Fibroblast of upper back skin (primary cell): ENCODE data around the gene RBPJ.

Source experiments
- DNase-seq: peaks from one replicate; pipeline ENCODE4 v3.0.0-alpha.2; 2013

The RBPJ gene

DNA sequence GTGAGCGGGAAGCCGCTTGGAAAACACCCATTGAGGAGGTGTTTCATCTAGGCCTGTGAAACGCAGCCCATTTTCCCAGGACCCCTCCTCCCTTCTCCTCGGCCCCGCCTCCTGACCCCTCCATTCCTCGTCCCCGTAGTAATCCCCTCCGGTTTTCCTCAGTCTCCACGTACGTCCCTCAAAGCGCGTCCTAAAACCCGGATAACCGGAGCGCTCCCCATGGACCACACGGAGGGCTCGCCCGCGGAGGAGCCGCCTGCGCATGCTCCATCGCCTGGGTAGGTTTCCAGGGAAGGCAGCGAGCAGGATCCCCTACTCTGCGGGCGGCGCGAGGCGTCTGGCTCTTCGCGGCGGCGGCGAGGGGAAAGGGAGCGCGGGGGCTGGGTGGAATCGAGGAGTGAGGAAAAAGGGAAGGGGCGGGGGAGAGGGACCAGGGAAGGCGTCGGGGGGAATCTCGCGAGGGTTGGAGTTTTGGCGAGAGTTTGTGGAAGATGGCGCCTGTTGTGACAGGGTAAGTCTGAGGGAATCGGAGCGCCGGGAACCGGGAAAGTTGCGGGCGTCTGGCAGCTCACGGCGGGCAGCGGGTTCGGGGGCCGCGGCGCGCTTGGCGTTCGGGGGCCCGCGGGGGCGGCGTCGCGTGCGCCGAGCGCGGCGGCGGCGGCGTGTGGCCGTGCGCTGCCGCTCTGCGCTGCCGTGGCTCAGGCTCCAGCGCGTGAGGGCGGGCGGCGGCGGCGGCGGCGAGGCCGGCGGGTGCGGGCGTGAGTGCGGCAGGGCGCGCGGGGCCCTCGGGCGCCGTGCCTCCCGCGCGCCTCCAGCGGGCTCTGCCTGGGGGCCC is at the start of gene RBPJ:
RBPJ (plus strand) TSS at position 477 of the 835 bp plus-strand sequence; CDS start at position 492, 15 bp downstream.
- peak; percentile 98 for DNase-seq

DNA sequence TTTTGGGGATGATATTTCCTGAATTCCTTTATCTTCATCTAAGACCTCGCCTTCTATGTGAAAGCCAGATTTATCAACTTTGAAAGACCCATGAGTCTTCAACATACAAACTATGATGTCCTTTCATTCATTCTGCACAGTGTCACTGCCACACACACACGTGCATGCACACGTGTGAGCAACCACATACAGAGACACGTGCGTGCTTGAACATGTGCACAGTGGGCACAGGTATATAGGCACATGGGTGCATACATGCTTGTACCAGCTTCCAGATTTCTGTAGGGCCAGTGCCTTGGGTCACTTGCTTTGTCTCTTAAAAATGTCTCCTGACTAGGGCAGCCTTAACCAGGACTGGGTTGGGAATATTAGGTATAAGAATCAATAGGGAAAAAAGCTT is 49.1 kb upstream of the RBPJ start:
- DNase-seq: no peak

DNA sequence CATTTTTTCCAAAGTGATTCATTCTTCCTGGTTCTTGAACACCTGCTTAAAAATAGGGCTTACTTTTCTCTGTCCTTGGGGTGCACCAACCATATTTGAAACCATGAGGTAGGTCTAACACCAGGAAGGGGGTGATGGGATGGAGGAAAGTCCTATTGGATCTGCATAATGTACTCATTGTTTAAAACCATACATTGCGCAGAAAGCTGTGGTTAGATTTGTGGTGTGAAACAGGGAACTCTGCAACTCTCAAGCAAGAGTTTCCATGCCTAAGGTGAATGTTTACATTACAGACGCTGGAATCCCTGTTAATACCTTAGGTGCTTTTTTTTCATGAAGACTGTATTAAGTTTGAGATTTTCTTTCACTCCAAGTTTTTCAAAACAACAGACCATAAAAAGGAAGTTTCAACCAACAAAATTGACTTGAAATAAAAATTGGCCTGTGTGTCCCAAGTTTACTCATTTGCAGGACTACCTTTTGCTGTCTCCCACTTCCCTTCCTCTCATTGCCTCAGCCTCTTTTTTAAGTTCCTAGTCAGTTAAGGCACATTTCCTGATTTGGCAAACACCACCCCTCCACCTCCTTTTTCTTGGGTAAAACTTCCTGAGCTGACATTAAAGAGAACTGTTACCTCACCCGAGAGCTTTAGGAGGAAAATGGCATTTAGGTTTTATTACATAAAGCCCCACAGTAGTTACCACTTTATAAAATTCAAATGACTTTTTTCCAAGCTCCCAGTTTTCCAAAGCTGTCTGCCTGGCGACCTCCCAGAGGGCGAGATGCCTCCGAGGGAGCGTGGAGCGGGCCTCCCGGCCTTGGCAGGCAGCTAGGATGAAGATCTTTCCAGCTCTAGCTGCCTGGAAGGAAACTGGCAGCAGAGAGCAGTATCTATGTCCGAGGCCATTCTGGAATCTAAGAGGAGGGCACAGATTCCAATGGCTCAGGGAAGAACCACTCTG is 47.9 kb upstream of the RBPJ start:
- DNase-seq: no peak

DNA sequence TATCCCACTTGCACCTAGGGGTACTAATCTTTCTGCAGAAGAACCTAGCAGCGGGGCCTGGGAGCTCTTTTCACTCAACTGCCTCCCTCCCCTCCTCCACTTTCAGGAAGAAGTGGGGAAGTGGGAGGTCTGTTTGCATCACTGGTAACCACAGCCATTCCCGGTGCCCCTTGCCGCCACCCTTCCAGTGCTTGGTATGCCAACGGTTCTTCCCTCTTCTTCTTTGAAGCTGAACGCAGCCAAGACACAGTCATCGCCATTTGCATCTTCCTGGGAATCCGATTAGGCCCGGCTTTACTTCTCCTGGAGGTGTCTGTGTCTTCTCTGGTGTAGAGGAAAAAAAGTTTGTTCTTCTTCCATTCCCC is 47.2 kb upstream of the RBPJ start:
- DNase-seq: no peak

GRCh38 chr4:26275281-26275680 is 45.5 kb upstream of the RBPJ start:
- no peak for DNase-seq

DNA sequence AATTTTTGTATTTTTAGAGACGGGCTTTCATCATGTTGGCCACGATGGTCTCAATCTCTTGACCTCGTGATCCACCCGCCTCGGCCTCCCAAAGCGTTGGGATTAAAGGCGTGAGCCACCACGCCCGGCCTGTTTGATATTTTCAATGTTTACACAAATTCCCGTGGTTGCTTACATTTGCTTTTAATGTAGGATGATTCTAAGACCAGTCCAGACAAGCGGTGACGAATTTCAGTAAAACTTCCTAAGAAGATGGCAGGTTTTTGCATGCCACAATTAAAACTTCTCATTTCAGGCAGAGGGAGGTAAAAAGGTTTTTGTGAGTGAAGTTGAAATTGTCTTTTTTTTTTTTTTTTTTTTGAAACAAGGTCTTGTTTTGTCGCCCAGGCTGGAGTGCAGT is 41.4 kb upstream of the RBPJ start:
- DNase-seq: no peak

GRCh38 chr4:26281881-26282280 is 38.9 kb upstream of the RBPJ start:
- peak; percentile 12 for DNase-seq

DNA sequence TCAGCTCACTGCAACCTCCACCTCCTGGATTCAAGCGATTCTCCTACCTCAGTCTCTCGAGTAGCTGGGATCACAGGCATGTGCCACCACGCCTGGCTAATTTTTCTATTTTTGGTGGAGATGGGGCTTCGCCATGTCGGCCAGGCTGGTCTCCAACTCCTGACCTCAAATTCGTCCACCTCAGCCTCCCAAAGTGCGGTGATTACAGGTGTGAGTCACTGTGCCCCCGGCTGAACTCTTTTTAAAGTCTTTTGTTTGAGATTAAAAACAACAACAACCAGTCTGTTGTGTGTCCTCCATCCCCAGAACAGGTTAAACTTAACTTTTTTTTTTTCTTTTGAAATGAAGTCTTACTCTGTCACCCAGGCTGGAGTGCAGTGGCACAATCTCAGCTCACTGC is 36.3 kb upstream of the RBPJ start:
- no peak for DNase-seq

DNA sequence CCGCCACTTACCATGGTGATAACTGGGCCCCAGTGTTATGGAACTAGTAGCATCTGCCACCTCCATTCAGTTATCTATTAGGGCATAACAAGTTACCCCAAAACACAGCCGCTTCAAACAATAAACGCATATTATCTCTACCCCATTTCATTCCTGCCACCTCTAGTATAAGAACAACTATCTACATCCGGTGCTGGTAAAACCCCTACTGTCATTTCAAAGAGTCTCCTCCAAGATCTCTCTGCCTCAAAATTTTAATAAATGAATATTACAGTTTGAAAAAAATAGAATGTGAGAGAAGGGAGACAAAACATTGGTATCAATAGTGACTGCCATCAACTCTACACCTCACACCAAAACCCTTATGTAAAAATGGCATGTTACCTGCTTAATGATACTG is 35.5 kb upstream of the RBPJ start:
- no peak for DNase-seq

- DNase-seq: no peak
Observed at GRCh38 chr4:26287756-26288155, 33.1 kb upstream of the RBPJ start.

DNA sequence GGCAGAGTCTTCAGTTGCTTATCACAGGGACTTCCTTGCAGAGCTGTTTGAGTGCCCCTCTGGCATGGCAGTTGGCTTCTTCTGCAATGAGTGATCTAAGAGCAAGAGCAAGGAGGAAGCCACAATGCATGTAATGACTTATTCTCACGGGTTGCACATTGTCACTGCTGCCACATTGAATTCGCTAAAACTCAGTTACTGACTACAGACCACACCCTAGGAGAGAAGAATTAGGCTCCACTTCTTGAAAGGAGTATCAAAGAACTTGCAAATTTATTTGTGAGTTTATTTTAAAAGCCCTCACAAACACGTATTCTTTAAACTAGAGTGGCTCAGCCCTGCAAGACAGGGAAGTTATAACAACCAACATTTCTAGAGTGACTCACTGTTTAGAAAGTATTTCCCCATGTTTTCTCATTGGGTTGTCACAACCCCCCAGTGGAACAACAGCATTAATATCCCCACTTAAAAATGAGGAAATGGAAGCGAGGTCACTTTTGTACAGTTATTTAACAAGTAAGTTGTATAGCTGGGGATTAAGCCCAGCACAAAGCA is 32.4 kb upstream of the RBPJ start:
- peak; percentile 46 for DNase-seq

DNA sequence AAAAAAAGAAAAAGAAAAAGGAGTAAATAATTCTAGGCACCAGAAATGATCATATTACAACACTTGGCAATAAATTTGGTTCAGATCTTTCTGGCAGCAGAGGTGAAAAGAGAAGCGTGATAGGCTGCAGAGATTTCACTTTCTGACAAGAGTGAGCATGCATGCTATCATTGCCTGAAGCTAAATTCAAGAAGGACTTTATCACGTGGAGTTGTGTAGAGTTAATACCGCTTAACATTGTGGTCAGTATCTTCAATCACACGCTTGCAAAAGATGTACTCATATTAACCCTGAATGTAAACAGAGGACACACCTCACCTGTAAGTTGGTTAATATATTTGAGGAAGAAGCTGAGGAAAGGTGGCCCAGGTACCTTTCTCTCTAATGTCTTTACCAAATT is 31.4 kb upstream of the RBPJ start:
- no peak for DNase-seq

DNA sequence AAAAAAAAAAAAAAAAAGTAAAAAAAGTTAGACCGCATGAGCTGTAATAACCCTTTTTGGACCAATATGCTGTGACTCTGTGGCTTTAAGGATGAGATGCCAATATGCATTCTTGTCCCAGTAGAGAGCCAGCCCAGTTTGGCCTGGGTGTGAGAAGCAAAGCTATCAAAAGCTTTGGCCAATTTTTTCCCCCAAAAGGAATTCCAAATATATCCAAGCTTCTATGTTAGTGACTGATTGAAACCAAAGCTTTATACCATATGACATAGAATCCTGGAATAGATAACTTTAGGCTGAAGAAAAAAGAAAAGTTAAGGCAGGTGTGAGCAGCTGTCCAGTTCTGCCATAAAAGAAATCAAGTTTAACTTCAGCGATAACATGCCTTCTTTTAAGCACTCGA is 30.5 kb upstream of the RBPJ start:
- no peak for DNase-seq

GRCh38 chr4:26294904-26295303 is 25.9 kb upstream of the RBPJ start:
- peak; percentile 32 for DNase-seq

DNA sequence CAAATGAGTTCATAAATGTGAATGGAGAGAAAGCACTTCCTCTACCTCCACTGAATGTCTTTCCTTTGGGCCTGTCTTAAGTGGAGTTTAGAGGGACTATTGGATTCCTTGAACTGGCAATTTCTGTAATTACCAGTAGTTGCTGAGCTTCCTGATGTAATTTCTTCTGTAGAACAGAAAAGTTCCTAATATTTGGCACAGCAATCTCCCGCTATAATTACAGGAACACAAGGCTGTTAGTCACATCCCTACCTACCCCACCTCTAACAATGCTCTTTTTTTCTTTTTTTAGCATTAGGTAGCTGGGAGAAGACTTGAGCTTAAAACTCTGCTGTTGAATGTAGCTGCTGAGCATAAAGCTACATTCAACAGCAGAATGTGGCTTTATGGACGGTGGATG is 24.8 kb upstream of the RBPJ start:
- DNase-seq: no peak

GRCh38 chr4:26296514-26296913 is 24.3 kb upstream of the RBPJ start:
- no peak for DNase-seq

GRCh38 chr4:26297219-26297618 is 23.6 kb upstream of the RBPJ start:
- no peak for DNase-seq

- DNase-seq: peak; percentile 74
Observed at GRCh38 chr4:26298198-26298947, 22.4 kb upstream of the RBPJ start.

DNA sequence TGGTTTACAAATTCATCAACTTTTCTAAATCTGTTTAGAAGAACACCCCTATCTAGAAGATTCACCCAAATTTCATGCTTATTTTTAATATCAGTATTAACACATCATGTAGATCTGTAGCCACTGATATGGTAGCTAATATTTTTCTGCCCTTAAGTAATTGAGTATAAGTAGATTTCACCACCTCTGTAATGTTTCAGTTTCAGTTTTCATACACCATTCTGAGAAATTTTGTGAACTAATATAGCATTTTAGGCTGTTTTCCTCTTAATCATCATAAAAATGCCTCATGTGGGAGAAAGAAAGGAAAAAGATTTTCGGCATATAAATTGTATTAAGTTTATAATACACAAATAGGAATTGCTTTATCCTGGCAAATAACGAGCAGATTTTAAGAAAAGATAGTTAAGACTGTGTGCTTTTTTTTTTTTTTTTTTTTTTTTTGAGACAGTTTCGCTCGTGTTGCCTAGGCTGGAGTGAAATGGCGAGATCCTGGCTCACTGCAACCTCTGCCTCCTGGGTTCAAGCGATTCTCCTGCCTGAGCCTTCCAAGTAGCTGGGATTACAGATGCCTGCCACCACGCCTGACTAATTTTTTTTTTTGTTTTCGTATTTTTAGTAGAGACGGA is 21.4 kb upstream of the RBPJ start:
- no peak for DNase-seq

DNA sequence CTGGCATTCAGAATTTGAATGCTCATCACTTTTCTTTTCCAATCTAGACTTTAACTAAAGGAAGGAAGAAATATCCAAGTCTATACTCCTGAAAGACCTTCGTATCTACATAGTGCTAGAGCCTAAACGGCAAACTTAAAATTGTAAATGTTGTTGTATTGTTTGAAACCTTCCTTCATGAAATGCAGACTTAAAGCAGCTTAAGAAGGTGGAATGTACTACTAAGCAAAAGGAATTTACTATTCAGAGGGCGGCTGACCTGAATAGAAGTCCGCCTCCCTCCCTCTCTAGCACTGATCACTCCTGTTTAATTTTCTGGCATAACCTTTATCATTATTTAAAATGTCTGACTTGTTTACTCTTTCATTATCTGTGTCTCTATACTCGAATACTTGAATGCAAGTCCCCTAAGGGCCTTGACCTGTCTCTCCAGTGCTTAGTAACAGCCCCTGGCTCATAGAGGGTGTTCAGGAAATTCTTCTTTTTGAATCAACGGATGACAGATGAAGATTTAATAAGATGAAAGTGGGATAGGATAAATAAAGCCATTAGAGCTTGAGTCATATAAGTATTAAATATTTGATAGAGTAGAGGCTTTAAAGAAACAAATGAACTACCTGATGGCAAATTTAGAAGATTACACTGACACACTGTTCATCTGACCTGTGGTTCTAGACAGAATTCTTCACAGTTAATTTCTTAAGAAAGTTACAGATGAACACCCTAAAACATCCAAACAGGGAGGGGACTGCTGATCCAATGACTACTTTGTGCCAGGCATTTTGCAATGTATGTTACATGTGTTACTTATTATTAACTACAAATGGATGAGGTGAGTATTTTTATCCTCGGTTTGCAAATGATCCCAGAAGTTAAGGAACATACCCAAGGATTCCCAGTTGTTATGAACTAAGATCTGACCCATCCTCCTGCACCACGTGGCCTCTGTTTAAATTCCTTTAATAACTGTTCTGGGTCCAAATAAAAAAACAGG is 20.2 kb upstream of the RBPJ start:
- DNase-seq: peak; percentile 24
